ENCODE data around the gene TMEM214.

The TMEM214 gene

DNA sequence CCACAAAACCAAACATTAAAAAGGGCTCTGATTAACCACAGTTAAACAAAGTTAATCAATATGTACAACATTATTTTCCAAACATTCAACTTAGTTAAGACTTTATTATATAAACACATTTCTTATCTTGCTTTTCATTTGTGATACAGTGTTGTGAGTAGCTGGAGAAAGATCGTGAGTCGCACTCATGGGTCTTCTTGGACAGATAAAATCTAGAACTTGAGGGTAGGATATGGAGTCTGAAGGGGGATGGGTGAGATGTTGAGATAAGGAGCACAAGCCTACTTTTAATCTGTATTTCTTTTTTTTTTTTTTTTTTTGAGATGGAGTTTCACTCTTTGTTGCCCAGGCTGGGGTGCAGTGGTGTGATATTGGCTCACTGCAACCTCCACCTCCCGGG is 22.6 kb upstream of the TMEM214 start:
- DNase-seq: no peak

DNA sequence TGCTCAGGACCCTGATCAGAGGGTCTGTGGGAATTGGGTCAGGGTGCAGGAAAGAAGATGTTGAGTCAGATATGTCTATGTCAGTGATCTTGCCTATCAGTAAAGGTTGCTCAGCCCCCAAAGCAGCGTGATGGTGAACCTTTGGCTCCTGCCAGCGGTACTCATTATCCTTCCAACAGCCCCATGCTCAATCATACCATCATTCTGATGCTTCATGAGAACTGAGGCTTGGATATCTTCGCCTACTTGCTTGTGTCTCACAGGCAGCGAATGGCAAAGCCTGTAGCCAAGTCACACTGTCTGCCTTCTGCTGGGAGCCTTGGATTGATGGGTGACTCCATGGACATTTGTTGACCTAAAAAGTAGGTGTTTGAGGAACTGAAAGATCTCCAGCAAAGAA is 19.0 kb upstream of the TMEM214 start:
- DNase-seq: no peak

DNA sequence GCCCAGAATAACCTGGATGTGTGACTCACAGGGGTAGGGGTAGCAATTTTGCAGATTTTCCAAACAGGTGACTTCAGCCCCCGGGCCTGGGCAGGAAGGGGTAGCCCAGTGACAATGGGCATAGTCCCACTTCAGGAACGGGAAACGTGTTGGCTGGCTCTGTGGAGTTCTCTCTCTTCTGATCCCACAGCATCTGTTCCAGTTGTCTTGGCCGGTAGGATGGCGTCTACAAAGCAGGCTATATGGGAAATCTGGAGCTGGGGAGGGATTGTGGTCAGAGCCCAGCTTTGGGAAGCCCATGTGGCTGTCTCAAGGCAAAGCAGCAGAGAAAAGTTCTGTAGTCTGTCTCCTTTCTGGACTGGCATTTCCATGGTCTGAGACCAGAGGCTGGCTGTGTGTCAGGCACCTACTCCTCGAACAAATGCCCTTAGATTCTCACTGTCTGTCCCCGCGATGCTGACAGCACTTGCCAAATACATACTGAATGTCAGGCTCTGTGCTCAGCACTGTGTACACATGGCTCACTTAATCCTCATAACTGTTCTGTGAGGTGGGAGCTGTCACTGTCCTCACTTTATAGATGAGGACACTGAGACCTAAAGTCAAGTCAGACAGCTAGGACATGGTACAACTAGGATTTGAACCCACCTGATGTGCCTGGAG is 17.9 kb upstream of the TMEM214 start:
- DNase-seq: no peak

DNA sequence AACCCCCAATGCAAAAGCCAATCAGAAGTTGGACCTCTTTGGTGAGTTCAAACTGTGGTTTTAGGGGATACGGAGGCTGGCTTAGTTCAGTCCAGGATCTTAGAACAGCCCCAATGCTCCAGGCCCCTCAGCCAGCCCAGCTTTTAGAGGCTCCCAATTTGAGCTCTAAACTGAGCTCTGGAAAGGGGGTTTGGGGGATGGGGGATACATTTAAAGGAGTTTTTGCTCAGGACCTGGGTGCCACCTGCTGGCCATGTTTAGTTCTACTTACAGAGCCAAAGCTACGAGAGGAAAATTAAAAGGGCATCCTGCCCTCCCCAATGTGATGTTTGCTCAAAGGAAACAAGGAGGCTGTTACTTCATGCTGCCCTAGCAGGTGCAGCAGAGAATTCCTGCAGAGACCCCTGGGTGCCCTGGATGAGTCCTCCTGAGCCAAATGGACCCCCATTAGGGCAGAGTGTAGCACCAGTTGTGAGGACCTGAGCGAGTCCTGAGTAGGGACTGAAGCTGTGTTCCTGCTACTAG is 15.9 kb upstream of the TMEM214 start:
- DNase-seq: peak; percentile 11

DNA sequence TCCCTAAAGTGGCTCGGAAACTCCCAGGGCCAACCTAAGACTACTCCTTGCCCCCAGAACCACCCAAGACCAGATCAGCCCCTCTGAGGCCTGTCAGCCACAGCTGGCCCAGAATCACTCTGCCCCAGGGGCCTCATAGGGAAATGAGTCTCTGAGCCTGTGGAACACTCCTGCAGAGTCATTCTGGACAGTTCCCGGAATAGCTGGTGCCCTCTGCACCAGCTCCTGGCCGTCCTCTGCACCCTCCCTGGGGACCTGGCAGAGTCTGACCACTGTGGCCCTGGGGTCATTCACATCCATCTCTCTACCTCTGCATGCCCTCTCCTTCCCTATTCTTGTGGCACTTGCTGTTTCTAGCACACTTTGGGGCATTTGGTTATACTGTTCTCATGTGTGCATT is 14.6 kb upstream of the TMEM214 start:
- no peak for DNase-seq

DNA sequence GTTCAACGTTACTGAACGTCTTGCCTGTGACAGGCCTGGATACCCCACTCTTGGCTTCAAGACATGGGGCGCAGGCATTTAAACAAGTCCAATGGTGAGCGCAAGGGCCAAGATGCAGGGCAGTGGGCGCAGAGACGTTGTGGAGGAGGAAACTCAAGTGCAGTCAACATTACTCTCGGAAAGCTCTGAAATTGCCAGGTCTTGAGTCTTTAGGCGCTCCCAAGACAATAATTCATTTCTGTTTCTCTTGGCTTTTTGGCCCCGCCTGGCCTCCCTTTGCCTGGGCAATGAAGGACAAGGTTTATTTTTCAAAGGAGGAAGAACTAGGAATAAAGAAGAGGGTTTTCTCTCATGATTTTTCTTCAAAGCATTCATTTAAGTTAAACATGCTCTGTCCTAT is 13.3 kb upstream of the TMEM214 start:
- DNase-seq: no peak

DNA sequence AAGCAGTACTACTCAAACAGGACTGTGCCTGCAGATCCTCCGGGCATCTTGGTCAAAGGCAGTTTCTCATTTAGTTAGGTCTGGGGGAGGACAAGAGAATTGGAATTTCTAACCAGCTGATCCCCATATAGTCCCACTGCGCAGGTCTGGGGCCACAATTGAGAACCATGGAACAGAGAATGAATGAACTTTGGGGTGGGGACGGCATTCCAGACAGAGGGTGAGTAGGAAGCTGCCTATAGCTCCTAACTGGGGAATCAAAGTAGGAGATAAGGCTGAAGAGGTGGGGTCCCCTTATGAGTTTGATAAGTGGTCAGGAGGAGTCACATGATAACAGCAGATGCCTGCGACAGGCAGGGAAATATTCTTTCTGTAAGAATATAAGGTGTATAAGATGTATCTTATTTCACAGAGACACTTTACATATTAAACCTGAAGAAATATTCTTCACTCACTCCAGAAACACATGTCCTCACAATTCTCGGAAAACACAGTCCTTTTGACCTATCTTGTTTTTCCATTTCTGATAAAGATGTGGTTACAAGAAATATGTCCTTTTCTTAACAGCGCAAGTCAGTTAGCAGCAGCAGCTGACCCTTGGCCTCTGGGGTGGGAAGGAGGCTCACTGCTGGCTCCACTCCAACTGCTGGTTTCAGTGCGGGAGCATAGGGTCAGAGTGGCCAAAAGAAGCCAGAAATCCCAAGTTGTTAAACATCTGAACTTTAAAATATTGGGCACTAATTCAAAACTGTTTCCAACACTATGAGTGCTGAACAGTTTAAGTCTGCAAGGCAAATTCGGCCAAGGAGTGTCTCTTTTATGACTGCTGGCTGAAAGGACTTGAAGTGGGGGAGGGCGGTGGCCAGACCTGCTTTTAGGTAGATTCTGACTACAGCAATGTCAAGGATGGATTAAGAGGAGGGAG is 12.6 kb upstream of the TMEM214 start:
- no peak for DNase-seq

DNA sequence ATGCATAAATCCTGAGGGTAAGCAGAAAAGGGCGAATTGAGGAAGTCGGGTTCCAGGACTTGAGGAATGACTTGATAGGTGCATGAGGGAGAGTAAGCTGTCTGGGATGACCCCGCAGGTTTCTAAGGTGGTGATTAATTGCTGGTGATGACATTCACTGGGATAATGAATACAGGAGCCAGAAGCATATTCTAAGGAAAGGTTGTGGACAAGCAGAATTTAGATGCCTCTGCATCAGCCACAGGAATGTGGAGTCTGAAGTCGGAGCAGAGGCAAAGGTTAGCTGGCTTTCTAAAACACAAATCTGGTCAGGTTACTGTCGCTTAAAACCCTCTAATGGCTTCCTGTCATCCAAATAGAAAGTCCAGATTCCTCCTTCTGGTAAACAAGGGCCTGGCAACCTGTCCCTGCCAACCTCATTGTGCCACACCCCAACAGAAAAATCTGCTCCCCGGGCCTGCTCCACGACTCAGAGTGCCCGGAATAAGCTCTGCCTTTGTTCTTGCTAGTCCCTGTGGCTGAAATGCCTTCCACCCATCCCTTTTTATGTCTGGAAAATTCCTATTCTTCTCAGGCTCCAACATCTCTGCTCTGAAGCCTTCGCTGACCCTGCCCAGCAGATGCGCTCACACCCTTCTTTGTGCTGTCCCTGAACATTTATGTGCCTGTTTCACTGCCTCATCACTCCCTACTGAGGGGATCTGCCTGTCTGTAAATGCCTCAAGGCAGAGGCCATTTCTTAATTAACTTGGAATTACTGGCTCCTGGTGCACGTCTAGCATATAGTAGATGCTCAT is 11.3 kb upstream of the TMEM214 start:
- DNase-seq: no peak

DNA sequence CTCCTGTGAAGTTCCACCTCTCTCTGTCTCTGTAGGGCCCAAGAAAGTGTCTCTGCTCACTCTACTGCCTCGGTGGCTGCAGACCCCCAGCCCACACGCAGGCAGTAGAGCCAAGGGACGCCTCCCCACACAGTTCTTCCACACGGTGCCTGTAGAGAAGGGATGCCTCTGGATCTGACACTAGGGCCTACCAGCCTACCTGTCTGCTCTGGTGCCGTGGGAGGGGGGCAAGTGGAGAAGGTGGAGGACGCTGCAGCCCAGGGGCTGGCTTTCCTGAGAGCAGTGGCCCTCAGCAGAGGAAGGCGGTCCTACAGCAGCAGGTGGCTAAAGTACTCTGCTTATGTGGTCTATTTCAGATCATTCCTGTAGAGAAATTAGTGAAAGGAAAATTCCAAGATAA is 9.0 kb upstream of the TMEM214 start:
- DNase-seq: no peak

DNA sequence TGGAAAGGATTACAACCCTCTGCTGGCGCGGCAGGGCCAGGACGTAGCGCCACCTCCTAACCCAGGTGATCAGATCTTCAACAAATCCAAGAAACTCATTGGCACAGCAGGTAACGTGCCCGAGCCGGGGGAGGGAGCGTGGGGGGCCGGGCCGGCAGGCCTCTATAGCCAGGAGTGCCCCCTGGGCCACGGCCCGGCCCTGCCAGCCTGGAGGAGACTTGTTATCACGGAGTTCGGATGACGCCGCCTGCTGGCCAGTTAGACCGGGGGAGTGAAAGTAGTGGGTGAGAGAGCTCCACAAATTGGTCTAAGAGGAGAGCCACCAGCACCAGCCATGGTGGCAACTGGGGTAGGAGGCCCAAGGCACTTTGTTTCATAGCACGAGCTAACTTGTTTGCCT is 8.6 kb upstream of the TMEM214 start:
- DNase-seq: no peak

DNA sequence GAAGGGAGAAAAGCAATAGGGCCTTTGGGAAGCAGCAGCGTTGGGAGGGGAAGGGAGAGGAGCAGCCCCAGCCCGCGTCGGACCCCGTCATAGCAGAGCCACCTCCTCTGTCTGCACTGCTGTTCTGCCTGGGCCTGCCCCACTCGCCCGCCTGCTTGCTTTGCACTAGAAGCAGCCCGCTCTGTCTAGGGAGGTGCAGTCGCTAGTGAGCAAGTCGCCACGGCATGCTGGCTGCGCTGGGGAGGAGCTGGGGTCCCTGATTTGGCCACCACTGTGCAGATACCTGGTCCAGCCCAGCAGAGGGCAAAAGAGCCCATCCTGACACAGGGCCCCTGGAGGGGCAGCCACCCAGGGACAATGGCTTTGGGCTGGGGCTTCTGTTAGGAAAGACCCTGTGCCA is 8.0 kb upstream of the TMEM214 start:
- DNase-seq: no peak

DNA sequence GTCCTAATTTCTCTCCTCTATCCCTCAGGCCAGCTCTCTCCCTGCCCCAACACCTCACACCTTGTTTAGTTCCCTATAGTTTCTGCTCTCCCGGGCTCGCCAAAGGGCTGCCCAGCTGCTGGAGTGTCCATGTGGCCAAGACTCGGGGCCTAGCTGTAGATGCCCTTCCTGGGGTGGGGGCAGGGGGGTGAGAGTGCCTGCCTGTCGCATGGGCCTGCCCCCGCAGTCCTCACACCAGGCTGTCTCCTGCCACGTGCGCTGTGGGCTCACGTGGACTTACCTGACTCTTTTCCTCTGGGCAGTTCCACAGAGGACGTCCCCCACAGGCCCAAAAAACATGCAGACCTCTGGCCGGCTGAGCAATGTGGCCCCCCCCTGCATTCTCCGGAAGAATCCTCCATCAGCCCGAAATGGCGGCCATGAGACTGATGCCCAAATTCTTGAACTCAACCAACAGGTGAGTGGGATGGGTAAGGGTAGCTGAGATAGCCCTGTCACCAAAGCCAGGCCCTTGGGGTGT is 7.4 kb upstream of the TMEM214 start:
- no peak for DNase-seq

DNA sequence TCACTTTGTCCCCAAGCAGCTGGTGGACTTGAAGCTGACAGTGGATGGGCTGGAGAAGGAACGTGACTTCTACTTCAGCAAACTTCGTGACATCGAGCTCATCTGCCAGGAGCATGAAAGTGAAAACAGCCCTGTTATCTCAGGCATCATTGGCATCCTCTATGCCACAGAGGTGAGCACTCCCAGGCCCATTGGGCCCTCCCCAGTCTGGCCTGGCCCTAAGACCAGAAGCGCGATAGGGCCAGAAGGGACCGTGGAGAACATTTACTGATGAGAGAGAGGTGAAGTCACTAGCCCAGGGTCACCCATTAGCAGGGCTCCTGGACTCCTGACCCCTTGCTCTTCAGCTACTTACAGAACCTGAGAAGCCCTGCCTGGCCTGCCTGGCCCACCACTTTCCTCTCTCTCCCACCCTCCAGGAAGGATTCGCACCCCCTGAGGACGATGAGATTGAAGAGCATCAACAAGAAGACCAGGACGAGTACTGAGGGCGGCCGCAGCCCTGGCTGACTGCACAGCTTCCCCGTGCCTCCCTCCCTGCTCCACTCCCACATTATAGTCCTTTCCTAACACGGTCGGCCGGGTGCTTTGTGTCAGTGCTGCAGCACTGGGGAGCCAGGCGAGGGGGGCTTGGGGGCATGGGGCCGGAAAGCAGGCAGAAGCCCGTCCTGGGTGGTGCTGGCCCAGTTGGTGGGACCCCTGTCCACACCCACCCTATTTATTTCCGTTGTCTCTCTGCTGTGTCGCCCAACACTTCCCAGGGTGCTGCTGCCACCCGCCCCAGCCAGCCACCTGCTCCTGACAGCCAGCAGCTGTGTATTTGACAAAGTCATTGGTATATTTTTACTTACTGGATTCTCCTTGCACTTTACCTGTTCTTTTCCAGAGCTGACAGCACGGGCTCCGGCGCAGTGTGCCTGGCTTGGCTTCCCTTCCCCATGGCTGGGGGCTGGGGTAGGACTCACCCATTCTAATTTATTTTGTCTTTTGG is 6.6 kb upstream of the TMEM214 start:
- no peak for DNase-seq

DNA sequence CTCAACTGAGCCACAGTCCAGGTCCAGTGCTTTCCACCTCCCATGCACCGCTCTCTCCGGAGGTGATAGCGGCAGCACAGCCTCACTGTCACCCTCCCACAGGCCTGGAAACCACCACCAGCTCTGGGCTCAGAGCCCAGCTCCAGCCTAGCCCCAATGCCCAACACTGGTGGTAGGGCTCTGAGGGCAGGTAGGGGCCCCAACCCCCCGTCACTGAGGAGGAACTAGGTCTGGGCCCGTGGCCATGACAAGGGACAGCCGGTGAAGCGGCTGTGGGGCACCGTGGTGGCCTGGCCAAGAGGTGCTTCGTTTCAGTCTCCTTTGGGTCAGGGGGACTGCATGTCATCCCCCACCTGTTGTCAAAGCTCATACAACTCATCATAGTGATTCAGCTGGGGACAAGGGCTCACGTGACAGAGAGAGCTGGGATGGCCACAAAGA is 5.5 kb upstream of the TMEM214 start:
- no peak for DNase-seq

DNA sequence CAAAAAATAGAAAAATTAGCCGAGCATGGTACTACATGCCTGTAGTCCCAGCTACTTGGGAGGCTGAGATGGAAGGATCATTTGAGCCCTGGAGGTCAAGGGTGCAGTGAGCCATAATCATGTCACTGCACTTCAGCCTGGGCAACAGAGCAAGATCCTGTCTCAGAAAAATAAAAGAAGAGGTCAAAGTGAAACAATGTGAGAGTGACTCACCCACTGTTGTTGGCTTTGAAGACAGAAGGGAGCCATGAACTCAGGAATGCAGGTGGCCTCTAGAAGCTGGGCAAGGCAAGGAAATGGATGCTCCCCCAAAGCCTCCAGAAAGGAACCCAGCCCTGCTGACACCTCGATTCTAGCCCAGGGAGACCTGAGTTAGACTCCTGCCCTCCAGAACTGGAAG is 3.7 kb upstream of the TMEM214 start:
- no peak for DNase-seq

DNA sequence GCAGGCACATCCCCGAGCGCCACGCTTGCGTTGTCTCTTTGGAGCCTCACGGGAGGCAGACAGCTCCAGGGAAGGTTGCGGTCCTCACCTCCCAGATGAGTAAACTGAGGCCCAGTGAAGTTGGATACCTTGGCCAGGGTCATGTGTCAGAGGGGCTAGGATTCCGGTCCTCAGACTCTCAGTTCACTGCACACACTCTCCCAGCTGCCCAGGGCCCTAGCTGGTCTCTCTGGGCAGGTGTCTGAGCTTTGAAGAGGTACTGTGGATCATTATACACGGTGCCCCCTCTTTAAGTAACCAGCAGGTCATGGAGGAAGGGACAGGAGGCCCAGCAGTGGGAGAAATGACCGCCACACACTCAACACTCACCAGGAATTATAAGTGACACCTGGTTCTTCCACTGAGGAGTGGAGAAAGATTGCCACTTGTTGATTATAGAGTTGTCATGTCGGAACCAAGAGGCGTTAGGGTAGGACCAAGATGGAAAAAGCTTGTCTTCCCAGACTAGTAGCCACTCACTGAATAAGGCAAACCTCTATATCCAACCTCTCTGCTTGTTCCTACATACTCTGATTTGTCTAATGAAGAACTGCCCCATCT is 588 bp downstream of the TMEM214 start:
- DNase-seq: no peak

DNA sequence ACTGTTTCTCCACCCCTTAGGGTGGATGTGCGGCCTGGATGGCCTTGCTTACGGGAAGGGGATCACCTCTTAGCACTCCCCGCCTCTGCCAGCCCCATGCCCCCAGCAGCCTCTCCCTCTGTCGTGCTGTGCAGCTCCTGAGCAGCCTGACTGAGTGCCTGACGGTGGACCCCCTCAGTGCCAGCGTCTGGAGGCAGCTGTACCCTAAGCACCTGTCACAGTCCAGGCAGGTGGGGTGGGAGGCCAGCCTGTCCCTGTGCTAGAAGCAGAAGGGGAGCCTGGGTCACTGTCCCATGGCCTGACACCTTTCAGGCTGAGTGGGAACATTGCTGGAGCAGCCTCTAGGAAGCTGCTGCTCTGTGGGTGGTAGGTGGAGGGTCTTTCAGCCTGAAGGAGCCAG is 5.2 kb downstream of the TMEM214 start:
- no peak for DNase-seq

DNA sequence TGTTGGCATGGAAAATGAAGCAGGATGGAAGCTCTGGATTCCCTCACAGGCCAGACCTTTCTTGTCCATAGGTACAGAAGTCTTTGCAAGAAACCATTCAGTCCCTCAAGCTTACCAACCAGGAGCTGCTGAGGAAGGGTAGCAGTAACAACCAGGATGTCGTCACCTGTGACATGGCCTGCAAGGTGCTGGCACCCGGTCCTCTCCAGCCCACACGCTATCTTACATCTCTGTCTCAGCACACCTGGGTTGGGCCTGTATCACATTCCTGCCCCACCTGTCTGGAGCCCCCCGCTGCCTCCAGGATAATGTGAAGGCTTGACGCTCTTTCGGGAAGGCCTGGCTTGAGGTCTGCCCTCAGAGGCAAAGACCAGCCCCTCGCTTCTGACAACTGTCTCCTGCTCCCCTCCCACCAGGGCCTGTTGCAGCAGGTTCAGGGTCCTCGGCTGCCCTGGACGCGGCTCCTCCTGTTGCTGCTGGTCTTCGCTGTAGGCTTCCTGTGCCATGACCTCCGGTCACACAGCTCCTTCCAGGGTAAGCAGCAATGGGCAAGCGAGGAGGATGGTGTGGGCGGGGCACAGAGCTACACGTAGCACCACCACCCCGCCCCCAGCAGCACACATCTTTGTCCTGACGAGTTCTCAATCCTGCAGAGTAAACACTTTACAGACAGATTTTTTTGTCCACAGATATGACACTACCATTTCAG is 6.0 kb downstream of the TMEM214 start:
- no peak for DNase-seq

DNA sequence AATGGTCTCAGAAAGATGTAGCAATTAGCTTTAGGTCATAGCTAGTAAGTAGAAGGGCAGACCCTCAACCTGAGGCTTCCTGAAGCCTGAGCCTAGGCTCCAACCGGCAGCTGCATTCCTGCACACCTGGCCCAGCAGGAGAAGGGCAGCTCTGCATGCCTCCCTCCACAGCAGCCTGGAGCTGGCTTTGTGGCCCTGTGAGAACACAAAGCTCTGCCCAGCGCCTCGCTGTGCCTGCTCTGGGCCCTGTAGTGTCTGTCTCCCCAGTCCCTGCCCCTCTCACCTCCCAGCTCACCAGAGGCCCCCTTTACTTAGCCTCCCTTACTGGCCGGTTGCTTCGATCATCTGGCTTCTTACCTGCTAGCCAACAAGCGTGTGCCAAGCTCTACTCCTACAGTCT is 6.7 kb downstream of the TMEM214 start:
- DNase-seq: no peak

DNA sequence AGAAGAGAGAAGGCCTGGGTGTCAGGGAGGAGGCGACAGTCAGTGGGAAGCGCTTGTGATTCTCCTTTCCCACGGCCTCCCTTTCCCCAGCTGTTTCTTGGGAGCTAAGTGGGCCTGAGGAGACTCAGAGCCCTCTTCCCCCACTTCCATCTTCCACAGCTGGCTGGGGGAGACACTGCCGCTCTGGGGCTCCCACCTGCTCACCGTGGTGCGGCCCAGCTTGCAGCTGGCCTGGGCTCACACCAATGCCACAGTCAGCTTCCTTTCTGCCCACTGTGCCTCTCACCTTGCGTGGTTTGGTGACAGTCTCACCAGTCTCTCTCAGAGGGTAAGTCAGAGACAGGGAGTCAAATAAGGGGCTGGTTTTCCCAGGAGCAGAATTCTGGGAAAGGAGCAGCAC is 7.1 kb downstream of the TMEM214 start:
- DNase-seq: no peak

DNA sequence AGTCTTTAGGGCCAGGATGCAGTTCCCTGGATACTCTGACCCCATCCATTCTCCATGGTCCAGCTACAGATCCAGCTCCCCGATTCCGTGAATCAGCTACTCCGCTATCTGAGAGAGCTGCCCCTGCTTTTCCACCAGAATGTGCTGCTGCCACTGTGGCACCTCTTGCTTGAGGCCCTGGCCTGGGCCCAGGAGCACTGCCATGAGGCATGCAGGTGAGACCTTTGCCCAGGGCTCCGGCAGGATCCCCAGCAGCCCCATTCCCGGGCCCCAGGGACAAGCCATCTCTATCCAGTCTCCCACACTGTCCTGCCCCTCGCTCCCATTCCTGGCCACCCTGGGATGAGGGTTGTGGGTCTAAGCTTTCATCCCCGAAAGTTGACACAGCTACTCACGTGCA is 7.5 kb downstream of the TMEM214 start:
- DNase-seq: no peak

Data from DMS153 (cell line).